WTC11 (cell line): ENCODE data around the gene PRPF8.

Source experiments
- ATF1 ChIP-seq: sonication (generic); formaldehyde crosslinking; IDR thresholded peaks from 2 replicates; pipeline ENCODE4 v1.8.1; 2023; ENCODE audit warnings: mild to moderate bottlenecking, moderate library complexity, missing genetic modification reagents
- ATF6 ChIP-seq: sonication (generic); formaldehyde crosslinking; IDR thresholded peaks from 2 replicates; pipeline ENCODE4 v1.8.1; 2023; ENCODE audit warnings: mild to moderate bottlenecking, missing genetic modification reagents
- CTCF ChIP-seq: fragments of 200-600 bp; IDR thresholded peaks from 2 replicates; pipeline ENCODE4 v1.8.0; 2022; ENCODE audit warnings: antibody characterized with exemption
- GABPB1 ChIP-seq: sonication (generic); formaldehyde crosslinking; IDR thresholded peaks from 2 replicates; pipeline ENCODE4 v1.8.1; 2023; ENCODE audit warnings: mild to moderate bottlenecking, missing genetic modification reagents
- JAZF1 ChIP-seq: fragments of 250-450 bp; sonication (Bioruptor Pico); IDR thresholded peaks from 2 replicates; pipeline ENCODE4 v1.9.0; 2021; ENCODE audit warnings: moderate library complexity, mild to moderate bottlenecking, inconsistent platforms
- JUN ChIP-seq: sonication (generic); formaldehyde crosslinking; IDR thresholded peaks from 2 replicates; pipeline ENCODE4 v1.8.0; 2023; ENCODE audit warnings: mild to moderate bottlenecking, missing genetic modification reagents
- MAX ChIP-seq: sonication (generic); formaldehyde crosslinking; IDR thresholded peaks from 2 replicates; pipeline ENCODE4 v1.8.0; 2022; ENCODE audit warnings: mild to moderate bottlenecking, missing genetic modification reagents
- MLX ChIP-seq: sonication (generic); formaldehyde crosslinking; IDR thresholded peaks from 2 replicates; pipeline ENCODE4 v1.8.1; 2023; ENCODE audit warnings: mild to moderate bottlenecking, missing genetic modification reagents, moderate library complexity
- TEAD4 ChIP-seq: sonication (generic); formaldehyde crosslinking; IDR thresholded peaks from 2 replicates; pipeline ENCODE4 v1.8.0; 2022; ENCODE audit warnings: mild to moderate bottlenecking, missing genetic modification reagents
- ZNF263 ChIP-seq: sonication (generic); formaldehyde crosslinking; IDR thresholded peaks from 2 replicates; pipeline ENCODE4 v1.8.1; 2022; ENCODE audit warnings: low read depth, mild to moderate bottlenecking, moderate library complexity, missing genetic modification reagents
- ZNF671 ChIP-seq: fragments of 250-450 bp; sonication (Bioruptor Pico); IDR thresholded peaks from 2 replicates; pipeline ENCODE4 v1.8.0; 2021; ENCODE audit warnings: mild to moderate bottlenecking
- TF ChIP-seq, protein P1 (sequence below): sonication (generic); formaldehyde crosslinking; IDR thresholded peaks from 2 replicates; pipeline ENCODE4 v1.8.0; 2022; ENCODE audit warnings: mild to moderate bottlenecking, missing genetic modification reagents

- no peak for TF ChIP-seq ZNF263 (CRISPR knock-in tag)
- TF ChIP-seq CTCF, result no peak
- no peak for TF ChIP-seq MAX (CRISPR knock-in tag)
- no peak for TF ChIP-seq ZNF671
- no peak for TF ChIP-seq TEAD4 (CRISPR knock-in tag)
- no peak for TF ChIP-seq JAZF1
- no peak for TF ChIP-seq JUN (CRISPR knock-in tag)
- TF ChIP-seq MLX (CRISPR knock-in tag), result no peak
- no peak for TF ChIP-seq ATF1 (CRISPR knock-in tag)
- TF ChIP-seq GABPB1, result no peak
- TF ChIP-seq, protein P1, sequence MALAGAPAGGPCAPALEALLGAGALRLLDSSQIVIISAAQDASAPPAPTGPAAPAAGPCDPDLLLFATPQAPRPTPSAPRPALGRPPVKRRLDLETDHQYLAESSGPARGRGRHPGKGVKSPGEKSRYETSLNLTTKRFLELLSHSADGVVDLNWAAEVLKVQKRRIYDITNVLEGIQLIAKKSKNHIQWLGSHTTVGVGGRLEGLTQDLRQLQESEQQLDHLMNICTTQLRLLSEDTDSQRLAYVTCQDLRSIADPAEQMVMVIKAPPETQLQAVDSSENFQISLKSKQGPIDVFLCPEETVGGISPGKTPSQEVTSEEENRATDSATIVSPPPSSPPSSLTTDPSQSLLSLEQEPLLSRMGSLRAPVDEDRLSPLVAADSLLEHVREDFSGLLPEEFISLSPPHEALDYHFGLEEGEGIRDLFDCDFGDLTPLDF (CRISPR knock-in tag), result no peak
- no peak for TF ChIP-seq ATF6 (CRISPR knock-in tag)
Measured at GRCh38 chr17:1695365-1695764, 10.7 kb upstream of the PRPF8 start.
